Stomach (tissue), 4 donors: ENCODE data around the gene FCHO1.

Experiments
- EP300 ChIP-seq: sonication (generic); formaldehyde crosslinking; IDR thresholded peaks from one replicate; pipeline ENCODE4 v1.6.1; 2017; ENCODE audit warnings: antibody characterized with exemption
- POLR2A ChIP-seq, 4 donors: fragments of 450-650 bp; IDR thresholded peaks; one replicate each; pipeline ENCODE4 v1.6.1; 2016; ENCODE audit warnings: antibody characterized with exemption in 4 of 4, control low read depth in 2 of 4, mild to moderate bottlenecking in 1 of 4, moderate library complexity in 1 of 4
- TF ChIP-seq, protein P1 (sequence below), 7 experiments: fragments of 450-650 bp in 4 of 7; fragments of 200-600 bp in 3 of 7; sonication (generic) in 3 of 7; IDR thresholded peaks; one replicate each; pipeline ENCODE4 v1.5.1; 2016 to 2019; ENCODE audit warnings: antibody characterized with exemption in 7 of 7, control low read depth in 2 of 7, mild to moderate bottlenecking in 1 of 7

DNA sequence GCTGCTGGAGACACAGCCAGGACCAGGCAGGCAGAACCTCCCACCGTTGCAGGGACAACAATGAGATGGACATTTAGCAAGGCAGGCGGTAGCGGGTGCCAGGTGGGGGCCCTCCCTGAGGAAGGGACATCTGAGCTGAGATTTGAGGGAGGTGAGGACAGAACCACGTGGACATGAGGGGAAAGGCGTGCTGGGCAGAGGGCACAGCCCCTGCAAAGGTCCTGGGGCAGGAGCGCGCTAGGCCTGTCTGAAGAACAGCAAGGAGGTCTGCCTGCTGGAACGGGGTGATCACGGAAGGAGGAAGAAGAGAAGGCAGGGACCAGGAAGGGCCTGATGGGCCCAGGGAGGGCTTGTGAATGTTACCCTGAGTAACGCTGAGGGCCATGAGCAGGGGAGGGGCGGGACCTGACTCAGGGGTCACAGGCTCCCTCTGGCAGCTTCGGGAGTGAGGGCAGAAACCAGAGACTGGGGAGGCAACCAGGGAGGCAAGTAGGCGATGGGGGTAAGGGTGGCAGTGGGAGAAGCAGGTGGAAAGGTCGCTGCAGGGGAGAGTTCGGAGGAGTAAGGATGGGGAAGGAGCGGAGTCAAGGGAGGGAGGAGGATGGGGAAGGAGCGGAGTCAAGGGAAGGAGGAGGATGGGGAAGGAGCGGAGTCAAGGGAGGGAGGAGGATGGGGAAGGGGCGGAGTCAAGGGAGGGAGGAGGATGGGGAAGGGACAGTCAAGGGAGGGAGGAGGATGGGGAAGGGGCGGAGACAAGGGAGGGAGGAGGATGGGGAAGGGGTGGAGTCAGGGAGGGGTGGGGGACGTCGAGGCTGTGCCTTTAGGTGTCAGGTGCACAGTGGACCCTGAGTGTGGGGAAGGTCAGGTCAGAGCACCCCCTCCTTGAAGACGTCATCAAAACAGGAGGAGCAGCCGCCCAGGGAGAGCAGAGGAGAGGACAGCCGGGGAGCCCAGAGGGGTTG lies 28.0 kb downstream of the FCHO1 start:
- TF ChIP-seq, protein P1, sequence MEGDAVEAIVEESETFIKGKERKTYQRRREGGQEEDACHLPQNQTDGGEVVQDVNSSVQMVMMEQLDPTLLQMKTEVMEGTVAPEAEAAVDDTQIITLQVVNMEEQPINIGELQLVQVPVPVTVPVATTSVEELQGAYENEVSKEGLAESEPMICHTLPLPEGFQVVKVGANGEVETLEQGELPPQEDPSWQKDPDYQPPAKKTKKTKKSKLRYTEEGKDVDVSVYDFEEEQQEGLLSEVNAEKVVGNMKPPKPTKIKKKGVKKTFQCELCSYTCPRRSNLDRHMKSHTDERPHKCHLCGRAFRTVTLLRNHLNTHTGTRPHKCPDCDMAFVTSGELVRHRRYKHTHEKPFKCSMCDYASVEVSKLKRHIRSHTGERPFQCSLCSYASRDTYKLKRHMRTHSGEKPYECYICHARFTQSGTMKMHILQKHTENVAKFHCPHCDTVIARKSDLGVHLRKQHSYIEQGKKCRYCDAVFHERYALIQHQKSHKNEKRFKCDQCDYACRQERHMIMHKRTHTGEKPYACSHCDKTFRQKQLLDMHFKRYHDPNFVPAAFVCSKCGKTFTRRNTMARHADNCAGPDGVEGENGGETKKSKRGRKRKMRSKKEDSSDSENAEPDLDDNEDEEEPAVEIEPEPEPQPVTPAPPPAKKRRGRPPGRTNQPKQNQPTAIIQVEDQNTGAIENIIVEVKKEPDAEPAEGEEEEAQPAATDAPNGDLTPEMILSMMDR (IDR thresholded peaks at IDR 0.05), result no peak
- no peak for TF ChIP-seq POLR2A (IDR thresholded peaks at IDR 0.05)
- no peak for TF ChIP-seq EP300
